Measurements from ENCODE around the gene CCDC134. TPM values are rescaled to one million over a fixed set of nuclear protein-coding genes. Genes with fewer than 3 reads are reported as not detected.

CCDC134 gene
- total and polyA plus RNA-seq, 9 of the 15 experiments (the other 6 are each of a cell fraction or from before 2014, with no cell fraction given) = 0.56 to 11.9 (median 5.3) TPM

DNA sequence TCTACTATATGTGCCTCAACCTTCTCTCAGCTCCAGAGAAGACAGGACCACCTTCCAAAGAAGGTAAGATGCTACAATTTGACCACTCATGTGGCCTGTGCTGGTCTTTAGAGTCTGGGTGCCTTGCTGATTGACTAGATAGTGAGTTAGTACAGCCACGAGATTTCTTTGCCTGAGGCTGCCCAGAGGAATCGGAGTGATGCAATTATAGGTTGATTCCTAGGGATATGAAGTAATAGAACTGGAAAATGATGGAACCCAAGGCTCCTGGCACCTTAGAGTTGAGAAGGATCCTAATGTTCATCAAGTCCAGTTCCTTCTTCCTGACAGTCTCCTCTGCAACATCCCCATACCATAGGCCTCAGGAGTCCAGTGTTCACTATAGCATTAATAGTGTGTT, 46.5 kb upstream of the CCDC134 start:
- no peak for FAIRE-seq
- no peak for DNase-seq (ENCODE audit: extremely low read depth in 1 of 4, low spot score in 3 of 4)
- intact Hi-C loops (cut with micrococcal nuclease) = no loop called here
- Histone ChIP-seq H3K79me2 (ENCODE audit: control insufficient read depth, insufficient read depth, low read length) (no peaks in the 10 kb centered on the region), H3K9me3 (replicated peaks; ENCODE audit: control insufficient read depth, insufficient read depth, low read depth, low read length) (no peaks in the 10 kb centered on the region), H3K9ac (ENCODE audit: insufficient read depth in 1 of 2, low read depth in 2 of 2, low read length in 2 of 2) (no peak overlapping the region), H4K20me1 (replicated peaks; ENCODE audit: control insufficient read depth, insufficient read depth, low read length) (no peaks in the 10 kb centered on the region), H3K4me1 (replicated peaks in 1 of 2; ENCODE audit: control insufficient read depth in 2 of 2, insufficient read depth in 2 of 2, low read length in 2 of 2) (no peaks in the 10 kb centered on the region; a peak in 2 of 5 replicates), H3K27ac (ENCODE audit: extremely low read depth, low read depth, low read length) (no peak overlapping the region), H3K27me3 (ENCODE audit: control insufficient read depth in 2 of 2, insufficient read depth in 2 of 2, low read length in 2 of 2) (no peaks in the 10 kb centered on the region), H3K9me1 (ENCODE audit: control insufficient read depth, insufficient read depth, low read length) (no peaks in the 10 kb centered on the region), H3K36me3 (ENCODE audit: control insufficient read depth, insufficient read depth, low read length) (no peaks in the 10 kb centered on the region), H3K4me2 (ENCODE audit: insufficient read depth, low read length) (no peak overlapping the region), H3K4me3 (no peak overlapping the region), H2AFZ (ENCODE audit: low read depth, low read length) (no peak overlapping the region)
- ChIA-PET CTCF (ENCODE audit: low intra/inter-chr PET ratio) (no interaction called here), POLR2A (no interaction called here)
- no peak for ATAC-seq
- no TSS peak for BruUV-seq (replicated peaks)
- TF ChIP-seq ETV5 (CRISPR knock-in tag; IDR thresholded peaks at IDR 0.05; ENCODE audit: low read depth) = no peak
- WGBS (ENCODE audit: insufficient coverage, low coverage, missing lambda C conversion rate) = 5% methylated on average over 2 of the region's 2 CpGs
- in situ Hi-C loops (cut with MboI) = no loop called here

DNA sequence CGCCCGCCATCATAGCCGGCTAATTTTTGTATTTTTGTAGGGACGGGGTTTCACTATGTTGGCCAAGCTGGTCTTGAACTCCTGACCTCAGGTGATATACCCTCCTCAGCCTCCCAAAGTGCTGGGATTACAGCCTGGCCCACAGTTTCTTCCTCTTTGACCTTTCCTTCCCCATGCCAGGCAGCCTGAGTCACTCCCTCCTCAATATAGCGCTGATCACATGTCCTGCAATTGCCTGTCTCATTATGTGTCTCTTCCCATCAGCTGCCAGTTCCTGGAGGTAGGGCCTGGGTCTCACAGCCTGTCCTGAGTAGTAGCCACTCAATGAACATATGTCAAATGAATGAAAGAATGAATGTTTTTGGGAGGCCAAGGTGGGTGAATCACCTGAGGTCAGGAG, 43.0 kb upstream of the CCDC134 start:
- in situ Hi-C loops (cut with MboI) = no loop called here
- H3K9me1 ChIP-seq (ENCODE audit: control insufficient read depth, insufficient read depth, low read length) = no peaks in the 10 kb centered on the region
- no peaks in the 10 kb centered on the region for H3K79me2 ChIP-seq (ENCODE audit: control insufficient read depth, insufficient read depth, low read length)
- ChIA-PET CTCF (ENCODE audit: low intra/inter-chr PET ratio) (no interaction called here), POLR2A (no interaction called here)
- intact Hi-C loops (cut with micrococcal nuclease) = no loop called here
- H3K27ac ChIP-seq (ENCODE audit: extremely low read depth, low read depth, low read length) = no peak overlapping the region
- no peaks in the 10 kb centered on the region for H4K20me1 ChIP-seq (replicated peaks; ENCODE audit: control insufficient read depth, insufficient read depth, low read length)
- no peaks in the 10 kb centered on the region; a peak in 1 of 5 replicates for H3K4me1 ChIP-seq (replicated peaks in 1 of 2; ENCODE audit: control insufficient read depth in 2 of 2, insufficient read depth in 2 of 2, low read length in 2 of 2)
- H3K36me3 ChIP-seq (ENCODE audit: control insufficient read depth, insufficient read depth, low read length) = no peaks in the 10 kb centered on the region
- no peak for DNase-seq (ENCODE audit: extremely low read depth in 1 of 4, low spot score in 3 of 4)
- no peak overlapping the region for H3K4me3 ChIP-seq
- TF ChIP-seq CHD1 (IDR thresholded peaks at IDR 0.05; ENCODE audit: low read length) = no peak
- BruUV-seq (replicated peaks) = no TSS peak
- WGBS (ENCODE audit: insufficient coverage, low coverage, missing lambda C conversion rate) = 25% methylated on average over 1 of the region's 5 CpGs
- no peak overlapping the region for H3K9ac ChIP-seq (ENCODE audit: insufficient read depth in 1 of 2, low read depth in 2 of 2, low read length in 2 of 2)
- ATAC-seq = no peak
- no peak for FAIRE-seq
- H3K4me2 ChIP-seq (ENCODE audit: insufficient read depth, low read length) = no peak overlapping the region
- no peaks in the 10 kb centered on the region for H3K9me3 ChIP-seq (replicated peaks; ENCODE audit: control insufficient read depth, insufficient read depth, low read depth, low read length)
- H2AFZ ChIP-seq (ENCODE audit: low read depth, low read length) = no peak overlapping the region
- H3K27me3 ChIP-seq (ENCODE audit: control insufficient read depth in 2 of 2, insufficient read depth in 2 of 2, low read length in 2 of 2) = no peaks in the 10 kb centered on the region

Data from K562 (cell line).